ENCODE data around the gene NIT2. TPM values are rescaled to one million over a fixed set of nuclear protein-coding genes. Genes with fewer than 3 reads are reported as not detected.

NIT2 gene
- total RNA-seq, 1 donor from 2014 or later: 56.4 TPM

DNA sequence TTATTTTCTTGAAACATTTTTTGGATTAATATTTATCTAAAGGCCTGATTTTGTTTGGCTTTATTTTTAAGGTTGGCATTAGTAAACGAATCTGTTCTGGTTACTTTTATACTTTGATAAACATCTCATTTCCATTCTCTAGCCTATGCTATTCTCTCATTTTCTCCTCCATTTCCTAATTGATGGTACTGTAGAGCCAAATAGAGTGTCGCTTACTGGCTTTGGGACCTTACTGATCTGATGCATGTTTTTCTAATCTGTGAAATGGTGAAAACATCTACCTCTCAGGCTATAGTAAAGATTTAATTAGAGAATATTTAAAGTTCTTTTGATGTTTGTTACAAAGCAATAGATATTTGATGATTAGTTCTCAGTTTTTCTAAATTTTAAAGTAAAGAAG, 68.3 kb downstream of the NIT2 start:
- DNase-seq (ENCODE audit: low spot score in 2 of 2, unreplicated experiment in 2 of 2): no peak
- peak overlapping the region; percentile 93 for H3K4me3 Mint-ChIP-seq
- H3K4me1 Mint-ChIP-seq: peaks cover 40% of the 10 kb centered on the region
- TF ChIP-seq, protein P1, sequence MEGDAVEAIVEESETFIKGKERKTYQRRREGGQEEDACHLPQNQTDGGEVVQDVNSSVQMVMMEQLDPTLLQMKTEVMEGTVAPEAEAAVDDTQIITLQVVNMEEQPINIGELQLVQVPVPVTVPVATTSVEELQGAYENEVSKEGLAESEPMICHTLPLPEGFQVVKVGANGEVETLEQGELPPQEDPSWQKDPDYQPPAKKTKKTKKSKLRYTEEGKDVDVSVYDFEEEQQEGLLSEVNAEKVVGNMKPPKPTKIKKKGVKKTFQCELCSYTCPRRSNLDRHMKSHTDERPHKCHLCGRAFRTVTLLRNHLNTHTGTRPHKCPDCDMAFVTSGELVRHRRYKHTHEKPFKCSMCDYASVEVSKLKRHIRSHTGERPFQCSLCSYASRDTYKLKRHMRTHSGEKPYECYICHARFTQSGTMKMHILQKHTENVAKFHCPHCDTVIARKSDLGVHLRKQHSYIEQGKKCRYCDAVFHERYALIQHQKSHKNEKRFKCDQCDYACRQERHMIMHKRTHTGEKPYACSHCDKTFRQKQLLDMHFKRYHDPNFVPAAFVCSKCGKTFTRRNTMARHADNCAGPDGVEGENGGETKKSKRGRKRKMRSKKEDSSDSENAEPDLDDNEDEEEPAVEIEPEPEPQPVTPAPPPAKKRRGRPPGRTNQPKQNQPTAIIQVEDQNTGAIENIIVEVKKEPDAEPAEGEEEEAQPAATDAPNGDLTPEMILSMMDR (IDR thresholded peaks at IDR 0.05; ENCODE audit: unreplicated experiment): no peak
- H3K36me3 Mint-ChIP-seq: peaks cover 18% of the 10 kb centered on the region
- H3K27me3 Mint-ChIP-seq (ENCODE audit: low read depth): no peaks in the 10 kb centered on the region
- H3K27ac Mint-ChIP-seq: peak overlapping the region; percentile 98
- H3K9me3 Mint-ChIP-seq: peaks cover 13% of the 10 kb centered on the region

DNA sequence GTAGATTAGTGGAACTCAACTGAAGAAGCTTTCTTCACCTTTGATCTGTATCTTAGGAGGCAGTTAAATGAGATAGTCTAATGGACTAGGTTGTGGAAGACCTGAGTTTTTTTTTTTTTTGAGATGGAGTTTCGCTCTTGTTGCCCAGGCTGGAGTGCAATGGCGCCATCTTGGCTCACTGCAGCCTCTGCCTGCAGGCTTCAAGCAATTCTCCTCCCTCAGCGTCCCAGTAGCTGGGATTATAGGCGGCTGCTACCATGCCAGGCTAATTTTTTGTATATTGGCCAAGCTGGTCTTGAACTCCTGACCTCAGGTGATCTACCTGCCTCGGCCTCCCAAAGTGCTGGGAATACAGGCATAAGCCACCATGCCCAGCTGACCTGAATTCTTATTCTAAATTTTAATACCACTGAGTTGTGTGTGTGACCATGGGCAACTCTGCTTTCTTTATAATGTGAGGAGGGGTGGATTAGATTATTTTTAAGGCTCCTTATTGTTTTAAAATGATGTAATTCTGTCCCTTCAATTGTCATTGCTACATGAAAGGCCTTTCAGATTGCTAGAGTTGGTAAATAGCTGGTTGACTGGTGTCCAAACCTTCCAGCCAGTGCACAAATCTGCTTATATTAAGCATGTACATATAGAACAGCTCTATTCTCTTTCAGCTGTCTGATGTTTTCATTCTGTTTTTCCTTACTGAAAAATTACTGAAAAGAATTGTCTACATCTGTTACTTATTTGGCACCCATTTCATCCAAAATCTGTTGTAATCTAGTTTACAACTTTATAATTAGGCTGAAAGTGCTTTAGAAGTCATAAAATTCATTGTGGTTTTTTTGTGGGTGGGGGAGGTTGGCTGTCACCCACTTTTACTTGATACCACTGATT, 69.0 kb downstream of the NIT2 start:
- Mint-ChIP-seq H3K4me1 (peaks cover 37% of the 10 kb centered on the region), H3K27ac (peak overlapping the region; percentile 98), H3K36me3 (peaks cover 22% of the 10 kb centered on the region), H3K4me3 (peak overlapping the region; percentile 93), H3K9me3 (peaks cover 15% of the 10 kb centered on the region), H3K27me3 (ENCODE audit: low read depth) (no peaks in the 10 kb centered on the region)
- TF ChIP-seq, protein P1 (IDR thresholded peaks at IDR 0.05; ENCODE audit: unreplicated experiment): no peak
- DNase-seq (ENCODE audit: low spot score in 2 of 2, unreplicated experiment in 2 of 2): no peak

DNA sequence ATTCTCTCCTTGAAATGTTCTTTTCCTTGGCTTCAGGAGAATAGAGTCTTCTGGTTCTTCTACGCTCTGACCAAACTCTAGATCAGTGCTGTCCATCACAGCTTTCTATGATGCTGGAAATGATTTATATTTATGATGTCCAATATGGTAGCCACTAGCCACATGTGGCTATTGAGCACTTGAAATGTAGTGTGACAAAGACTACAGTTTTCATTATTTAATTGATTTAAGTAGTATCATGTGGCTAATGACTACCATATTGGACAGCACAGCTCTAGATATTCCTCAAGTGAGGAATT, 69.6 kb downstream of the NIT2 start:
- no peak for DNase-seq (ENCODE audit: low spot score in 2 of 2, unreplicated experiment in 2 of 2)
- TF ChIP-seq, protein P1 (IDR thresholded peaks at IDR 0.05; ENCODE audit: unreplicated experiment): no peak
- Mint-ChIP-seq H3K27me3 (ENCODE audit: low read depth) (no peaks in the 10 kb centered on the region), H3K27ac (no peak overlapping the region), H3K4me1 (peaks cover 32% of the 10 kb centered on the region), H3K36me3 (peaks cover 25% of the 10 kb centered on the region), H3K9me3 (peaks cover 20% of the 10 kb centered on the region), H3K4me3 (peak overlapping the region; percentile 93)

DNA sequence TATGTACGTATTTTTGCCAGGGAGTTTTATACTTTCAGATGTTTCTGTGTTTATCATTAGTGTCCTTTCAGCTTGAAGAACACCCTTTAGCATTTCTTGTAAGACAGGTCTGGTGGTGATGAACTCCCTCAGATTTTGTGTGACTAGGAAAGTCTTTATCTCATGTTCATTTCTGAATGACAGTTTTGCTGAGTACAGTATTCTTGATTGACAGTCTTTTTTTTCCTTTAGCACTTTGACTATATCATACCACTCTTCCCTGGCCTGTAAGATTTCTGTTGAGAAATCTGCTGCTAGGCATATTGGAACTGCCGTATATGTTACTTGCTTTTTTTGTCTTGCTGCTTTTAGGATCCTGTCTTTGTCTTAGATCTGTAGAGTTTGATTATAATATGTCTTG, 72.6 kb downstream of the NIT2 start:
- Mint-ChIP-seq H3K27me3 (ENCODE audit: low read depth) (no peaks in the 10 kb centered on the region), H3K9me3 (peaks cover 35% of the 10 kb centered on the region), H3K4me3 (no peak overlapping the region), H3K4me1 (peaks cover 19% of the 10 kb centered on the region), H3K36me3 (peaks cover 42% of the 10 kb centered on the region), H3K27ac (no peak overlapping the region)
- no peak for DNase-seq (ENCODE audit: low spot score in 2 of 2, unreplicated experiment in 2 of 2)
- TF ChIP-seq, protein P1 (IDR thresholded peaks at IDR 0.05; ENCODE audit: unreplicated experiment): no peak

DNA sequence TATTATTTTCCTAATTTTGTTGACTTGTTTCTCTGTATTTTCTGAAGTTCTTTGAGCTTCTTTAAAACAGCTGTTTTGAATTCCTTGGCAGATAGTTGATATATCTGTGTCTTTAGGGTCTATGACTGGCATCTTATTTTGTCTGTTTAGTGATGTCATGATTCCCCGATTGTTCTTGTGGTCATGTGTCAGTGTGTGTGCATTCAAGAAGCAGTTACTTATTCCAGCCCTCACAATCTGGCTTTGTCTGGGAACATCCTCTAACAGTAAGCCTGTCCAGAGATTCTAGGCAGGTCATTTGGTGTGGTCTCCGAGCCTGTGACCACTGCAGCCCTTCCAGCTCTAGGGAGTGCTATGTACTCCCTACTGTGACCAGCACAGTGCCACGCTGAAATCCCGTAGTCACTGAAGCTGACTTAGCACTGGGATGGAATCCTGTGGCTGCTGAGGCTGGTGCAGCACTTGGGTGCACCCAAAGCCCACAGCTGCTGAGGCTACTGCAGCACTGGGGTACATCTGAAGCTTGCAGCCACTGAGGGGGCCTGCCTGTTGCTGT, 73.5 kb downstream of the NIT2 start:
- peaks cover 15% of the 10 kb centered on the region for H3K4me1 Mint-ChIP-seq
- no peak overlapping the region for H3K27ac Mint-ChIP-seq
- TF ChIP-seq, protein P1 (IDR thresholded peaks at IDR 0.05; ENCODE audit: unreplicated experiment): no peak
- DNase-seq (ENCODE audit: low spot score in 2 of 2, unreplicated experiment in 2 of 2): no peak
- H3K36me3 Mint-ChIP-seq: peaks cover 49% of the 10 kb centered on the region
- H3K9me3 Mint-ChIP-seq: peaks cover 35% of the 10 kb centered on the region
- no peak overlapping the region for H3K4me3 Mint-ChIP-seq
- no peaks in the 10 kb centered on the region for H3K27me3 Mint-ChIP-seq (ENCODE audit: low read depth)

Other genes with a start within 250 kb of the NIT2 start
- 15.6 to 19.8 TPM (median 15.7 TPM) in 3 replicates for gene FILIP1L, start 220.3 kb upstream of the NIT2 start, total RNA-seq
- gene TBC1D23, start 73.8 kb upstream of the NIT2 start, total RNA-seq: 31.6 to 34.0 TPM (median 32.7 TPM) in 3 replicates
- gene TOMM70, start 66.3 kb downstream of the NIT2 start, total RNA-seq: 36.5 to 37.3 TPM (median 37.1 TPM) in 3 replicates
- 4.3 to 4.9 TPM (median 4.4 TPM) in 3 replicates for gene LNP1, start 66.8 kb downstream of the NIT2 start, total RNA-seq
- 20.8 to 25.7 TPM (median 24.0 TPM) in 3 replicates for gene TMEM45A, start 157.9 kb downstream of the NIT2 start, total RNA-seq

Data from mesothelial cell of epicardium (in vitro differentiated cells).